NB4 (cell line): ENCODE data around the gene GTF2H4.
"Not testable (repeated sequence)": the region's sequence is repeated elsewhere in the genome, so short reads cannot be mapped to it uniquely, and the experiment has no call there.

Experiments
- DNase-seq: peaks from one replicate; pipeline ENCODE4 v3.0.0; 2010; ENCODE audit warnings: low read depth
- H3K4me3 ChIP-seq: one replicate; pipeline ENCODE4 v1.5.1; 2011; ENCODE audit warnings: mild to moderate bottlenecking, low read depth, low read length, moderate library complexity
- CTCF ChIP-seq: IDR thresholded peaks from one replicate; pipeline ENCODE4 v1.5.1; 2012; ENCODE audit warnings: low read depth, low read length
- MAX ChIP-seq: IDR thresholded peaks from 2 replicates; pipeline ENCODE4 v1.6.1; 2011; ENCODE audit warnings: low read depth, low read length
- MYC ChIP-seq: IDR thresholded peaks from 2 replicates; pipeline ENCODE4 v1.6.1; 2011; ENCODE audit warnings: low read depth, low read length
- POLR2A ChIP-seq: IDR thresholded peaks from 2 replicates; pipeline ENCODE4 v1.6.1; 2011; ENCODE audit warnings: mild to moderate bottlenecking; ENCODE audit not compliant: insufficient read length; ENCODE audit errors: extremely low read depth

The GTF2H4 gene

GRCh38 chr6:30901436-30901835 lies 6.6 kb upstream of the GTF2H4 start:
- TF ChIP-seq CTCF = no peak
- no peak for TF ChIP-seq MYC
- TF ChIP-seq MAX = no peak
- TF ChIP-seq POLR2A = no peak
- DNase-seq = no peak
- H3K4me3 ChIP-seq = no peak overlapping the region

GRCh38 chr6:30902196-30902595 lies 5.8 kb upstream of the GTF2H4 start:
- not testable (repeated sequence) for H3K4me3 ChIP-seq, DNase-seq

- DNase-seq = no peak
- TF ChIP-seq POLR2A (no peak), MYC (no peak), CTCF (no peak), MAX (no peak)
- H3K4me3 ChIP-seq = no peak overlapping the region
These were observed 5.3 kb upstream of the GTF2H4 start for GRCh38 chr6:30902709-30903108.

- DNase-seq = no peak
- no peak overlapping the region for H3K4me3 ChIP-seq
- TF ChIP-seq CTCF = no peak
- no peak for TF ChIP-seq MYC
- no peak for TF ChIP-seq POLR2A
- no peak for TF ChIP-seq MAX
These were observed 4.8 kb upstream of the GTF2H4 start for GRCh38 chr6:30903236-30903635.

- DNase-seq = not testable (repeated sequence)
- peak overlapping the region; percentile 92 for H3K4me3 ChIP-seq
These were observed 683 bp upstream of the GTF2H4 start for GRCh38 chr6:30907290-30907757.

GRCh38 chr6:30908700-30909099 lies 693 bp downstream of the GTF2H4 start:
- no peak for DNase-seq
- H3K4me3 ChIP-seq = peak overlapping the region; percentile 92
- no peak for TF ChIP-seq MYC
- no peak for TF ChIP-seq MAX
- TF ChIP-seq POLR2A = no peak
- no peak for TF ChIP-seq CTCF

GRCh38 chr6:30910473-30910872 lies 2.5 kb downstream of the GTF2H4 start:
- not testable (repeated sequence) for DNase-seq, H3K4me3 ChIP-seq
